GM23248 (cell line): Measurements from ENCODE around the gene LMO7. TPM values are rescaled to one million over a fixed set of nuclear protein-coding genes. Genes with fewer than 3 reads are reported as not detected.

Source experiments
- DNase-seq: peaks from one replicate; pipeline ENCODE4 v3.0.0-alpha.2; 2015
- H2AFZ ChIP-seq: fragments of 200-600 bp; sonication (generic); 2 replicates; pipeline ENCODE4 v1.6.1; 2016; ENCODE audit warnings: antibody characterized with exemption
- H3F3A ChIP-seq: fragments of 200-600 bp; sonication (generic); 2 replicates; pipeline ENCODE4 v1.6.1; 2016; ENCODE audit warnings: mild to moderate bottlenecking, antibody characterized with exemption, mixed run types; ENCODE audit not compliant: insufficient read depth
- H3K27ac ChIP-seq: fragments of 200-600 bp; sonication (generic); 2 replicates; pipeline ENCODE4 v1.5.1; 2016; ENCODE audit warnings: mild to moderate bottlenecking
- H3K27me3 ChIP-seq: fragments of 200-600 bp; sonication (generic); replicated peaks from 2 replicates; pipeline ENCODE4 v1.6.1; 2016; ENCODE audit warnings: mild to moderate bottlenecking; ENCODE audit not compliant: insufficient read depth
- H3K36me3 ChIP-seq: fragments of 200-600 bp; sonication (generic); 2 replicates; pipeline ENCODE4 v1.6.1; 2016; ENCODE audit warnings: low read depth, mild to moderate bottlenecking
- H3K4me1 ChIP-seq: fragments of 200-600 bp; sonication (generic); 2 replicates; pipeline ENCODE4 v1.6.1; 2016; ENCODE audit warnings: mild to moderate bottlenecking; ENCODE audit not compliant: insufficient read depth
- H3K4me2 ChIP-seq: fragments of 200-600 bp; sonication (generic); one replicate; pipeline ENCODE4 v1.6.1; 2016; ENCODE audit warnings: mild to moderate bottlenecking; ENCODE audit not compliant: unreplicated experiment
- H3K4me3 ChIP-seq: fragments of 200-600 bp; sonication (generic); 2 replicates; pipeline ENCODE4 v1.5.1; 2016; ENCODE audit warnings: mild to moderate bottlenecking
- H3K79me2 ChIP-seq: fragments of 200-600 bp; sonication (generic); 2 replicates; pipeline ENCODE4 v1.6.1; 2016; ENCODE audit warnings: mild to moderate bottlenecking; ENCODE audit not compliant: insufficient read depth
- H3K9ac ChIP-seq: fragments of 200-600 bp; sonication (generic); 2 replicates; pipeline ENCODE4 v1.6.1; 2016; ENCODE audit warnings: mild to moderate bottlenecking
- H3K9me2 ChIP-seq: fragments of 200-600 bp; sonication (generic); 2 replicates; pipeline ENCODE4 v1.6.1; 2016; ENCODE audit warnings: mixed run types, mild to moderate bottlenecking, moderate library complexity; ENCODE audit not compliant: insufficient read depth
- H3K9me3 ChIP-seq: fragments of 200-600 bp; sonication (generic); one replicate; pipeline ENCODE4 v1.6.1; 2017; ENCODE audit warnings: low read depth
- H4K20me1 ChIP-seq: fragments of 200-600 bp; sonication (generic); 2 replicates; pipeline ENCODE4 v1.6.0; 2016; ENCODE audit not compliant: insufficient read depth
- EZH2 ChIP-seq: fragments of 200-600 bp; sonication (generic); IDR thresholded peaks from 2 replicates; pipeline ENCODE4 v1.6.1; 2018; ENCODE audit warnings: antibody characterized with exemption, mild to moderate bottlenecking; ENCODE audit not compliant: insufficient read depth, poor library complexity, severe bottlenecking
- EZH2phosphoT487 ChIP-seq: fragments of 200-600 bp; sonication (generic); IDR thresholded peaks from 2 replicates; pipeline ENCODE4 v1.6.1; 2018; ENCODE audit warnings: antibody characterized with exemption, moderate library complexity, mild to moderate bottlenecking, low read depth; ENCODE audit not compliant: insufficient read depth
- WGBS, 2 experiments: methylation state at CpG; one replicate each; pipeline ENCODE4 v1.1.6; 2015 to 2017; ENCODE audit warnings: low lambda C conversion rate in 2 of 2, low coverage in 1 of 2; ENCODE audit errors: missing lambda C conversion rate in 2 of 2; 5-methylcytosine and 5-hydroxymethylcytosine counted together
- in situ Hi-C: fragments of 300-500 bp; cut with MboI; formaldehyde crosslinking; loops from 2 replicates; pipeline ENCODE4 v1.15.0; 2020
- polyA plus RNA-seq: library from polyadenylated mRNA; unstranded; fragments of >200 nt; fragmentation: Nextera tagmentation; extraction: Ambion mirVana; gene quantifications from 2 replicates; pipeline ENCODE4 v1.2.1, GENCODE V29; 2016
- total RNA-seq: library from RNA; depleted of rRNA; stranded (reverse); fragments of >200 nt; shearing (Covaris generic); gene quantifications from 2 replicates; pipeline ENCODE4 v1.2.3, GENCODE V29; 2014

The LMO7 gene
- total and polyA plus RNA-seq, 2 experiments from 2014 or later = 288 to 318 TPM

- H3K4me3 ChIP-seq = no peak overlapping the region
- no peak overlapping the region for H3K27ac ChIP-seq
- no peaks in the 10 kb centered on the region; the same call in 1 of the 2 replicates for H3K9me2 ChIP-seq
- peaks cover 60% of the 10 kb centered on the region for H3K4me1 ChIP-seq
- in situ Hi-C loops = no loop called here
- peaks cover 21% of the 10 kb centered on the region for H3K36me3 ChIP-seq
- no peak overlapping the region for H3K9ac ChIP-seq
- TF ChIP-seq EZH2 (no peak), EZH2phosphoT487 (no peak)
- H3K4me2 ChIP-seq = no peak overlapping the region
- peaks cover 100% of the 10 kb centered on the region for H3K79me2 ChIP-seq
- H3F3A ChIP-seq = peaks cover 62% of the 10 kb centered on the region
- H4K20me1 ChIP-seq = peaks cover 15% of the 10 kb centered on the region; the same call in 1 of the 2 replicates
- no peak for DNase-seq
- H3K27me3 ChIP-seq = no peaks in the 10 kb centered on the region
- no peaks in the 10 kb centered on the region for H3K9me3 ChIP-seq
- H2AFZ ChIP-seq = no peak overlapping the region
- 70 to 79% methylated on average over 2 of the region's 2 CpGs for WGBS, 2 experiments
These were observed 12.3 kb downstream of the LMO7 start for GRCh38 chr13:75648446-75648845.

- Histone ChIP-seq H3K4me1 (peaks cover 54% of the 10 kb centered on the region), H3K9me2 (no peaks in the 10 kb centered on the region; the same call in 1 of the 2 replicates), H3F3A (peaks cover 40% of the 10 kb centered on the region), H3K9ac (no peak overlapping the region), H4K20me1 (peaks cover 9% of the 10 kb centered on the region; the same call in 1 of the 2 replicates), H3K27ac (peak overlapping the region; percentile 22; the same call in 1 of the 2 replicates), H3K79me2 (peaks cover 100% of the 10 kb centered on the region), H3K9me3 (no peaks in the 10 kb centered on the region), H3K27me3 (no peaks in the 10 kb centered on the region), H3K36me3 (peaks cover 32% of the 10 kb centered on the region), H3K4me3 (no peak overlapping the region), H3K4me2 (peak overlapping the region; percentile 41), H2AFZ (no peak overlapping the region)
- DNase-seq = peak; percentile 39
- WGBS, 2 experiments = 30 to 42% methylated on average over 2 of the region's 2 CpGs
- in situ Hi-C loops = no loop called here
- TF ChIP-seq EZH2phosphoT487 (no peak), EZH2 (no peak)
These were observed 14.9 kb downstream of the LMO7 start for GRCh38 chr13:75651013-75651412.

- no peak overlapping the region for H3K4me2 ChIP-seq
- 76 to 82% methylated on average over 2 of the region's 2 CpGs for WGBS, 2 experiments
- H3K9ac ChIP-seq = no peak overlapping the region
- H2AFZ ChIP-seq = no peak overlapping the region
- no peaks in the 10 kb centered on the region for H3K27me3 ChIP-seq
- H3K9me3 ChIP-seq = no peaks in the 10 kb centered on the region
- peaks cover 61% of the 10 kb centered on the region for H3K4me1 ChIP-seq
- H3K4me3 ChIP-seq = no peak overlapping the region
- peaks cover 9% of the 10 kb centered on the region; the same call in 1 of the 2 replicates for H4K20me1 ChIP-seq
- H3K27ac ChIP-seq = no peak overlapping the region
- peaks cover 32% of the 10 kb centered on the region for H3K36me3 ChIP-seq
- DNase-seq = no peak
- TF ChIP-seq EZH2phosphoT487 = no peak
- TF ChIP-seq EZH2 = no peak
- no peaks in the 10 kb centered on the region; the same call in 1 of the 2 replicates for H3K9me2 ChIP-seq
- H3F3A ChIP-seq = peaks cover 45% of the 10 kb centered on the region
- peaks cover 100% of the 10 kb centered on the region for H3K79me2 ChIP-seq
- in situ Hi-C loops = no loop called here
These were observed 16.6 kb downstream of the LMO7 start for GRCh38 chr13:75652726-75653125.

- H3K27ac ChIP-seq = peak overlapping the region; percentile 77
- H3K9me2 ChIP-seq = no peaks in the 10 kb centered on the region
- in situ Hi-C loops = no loop called here
- H4K20me1 ChIP-seq = peaks cover 8% of the 10 kb centered on the region; the same call in 1 of the 2 replicates
- peaks cover 100% of the 10 kb centered on the region for H3K79me2 ChIP-seq
- H3K9me3 ChIP-seq = no peaks in the 10 kb centered on the region
- DNase-seq = peak; percentile 84
- peaks cover 35% of the 10 kb centered on the region for H3K36me3 ChIP-seq
- peaks cover 47% of the 10 kb centered on the region for H3K4me1 ChIP-seq
- no peak overlapping the region for H3K4me3 ChIP-seq
- H3F3A ChIP-seq = peaks cover 53% of the 10 kb centered on the region
- no peak overlapping the region for H2AFZ ChIP-seq
- H3K4me2 ChIP-seq = peak overlapping the region; percentile 49
- peak overlapping the region; percentile 20; the same call in 1 of the 2 replicates for H3K9ac ChIP-seq
- no peak for TF ChIP-seq EZH2
- no peak for TF ChIP-seq EZH2phosphoT487
- 86 to 89% methylated on average over 3 of the region's 3 CpGs for WGBS, 2 experiments
- H3K27me3 ChIP-seq = no peaks in the 10 kb centered on the region
These were observed 20.4 kb downstream of the LMO7 start for GRCh38 chr13:75656425-75656989.
